HG02870 (cell line): ENCODE measurements around the gene SERPINB3.
"Not testable (repeated sequence)": the region's sequence is repeated elsewhere in the genome, so short reads cannot be mapped to it uniquely, and the experiment has no call there.

ENCODE experiments used
- ATAC-seq: cut with Tn5 transposase; IDR thresholded peaks from one replicate; pipeline ENCODE4 v1.9.1; 2021; ENCODE audit warnings: mild to moderate bottlenecking, moderate library complexity; ENCODE audit not compliant: unreplicated experiment

The SERPINB3 gene

GRCh38 chr18:63648241-63648640, 13.5 kb downstream of the SERPINB3 start:
- ATAC-seq = no peak

- no peak for ATAC-seq
These were observed 14.8 kb downstream of the SERPINB3 start for GRCh38 chr18:63646936-63647335.

- not testable (repeated sequence) for ATAC-seq
These were observed 17.0 kb downstream of the SERPINB3 start for GRCh38 chr18:63644694-63645093.

- not testable (repeated sequence) for ATAC-seq
These were observed 17.6 kb downstream of the SERPINB3 start, which contains the start of gene SERPINB4 for GRCh38 chr18:63644142-63644541. SERPINB4 (minus strand) TSS chr18:63644256; CDS start chr18:63643577, 679 bp downstream.

GRCh38 chr18:63642668-63643356, 18.9 kb downstream of the SERPINB3 start:
- ATAC-seq = not testable (repeated sequence)

- not testable (repeated sequence) for ATAC-seq
These were observed 20.5 kb downstream of the SERPINB3 start for GRCh38 chr18:63641157-63641680.

GRCh38 chr18:63637703-63638102, 24.0 kb downstream of the SERPINB3 start:
- no peak for ATAC-seq

- no peak for ATAC-seq
These were observed 33.9 kb downstream of the SERPINB3 start for GRCh38 chr18:63627819-63628218.

- ATAC-seq = no peak
These were observed 35.3 kb downstream of the SERPINB3 start for GRCh38 chr18:63626431-63626830.

- ATAC-seq = no peak
These were observed 36.8 kb downstream of the SERPINB3 start for GRCh38 chr18:63624863-63625262.

GRCh38 chr18:63619661-63620060, 42.0 kb downstream of the SERPINB3 start:
- ATAC-seq = no peak

- ATAC-seq = no peak
These were observed 43.8 kb downstream of the SERPINB3 start for GRCh38 chr18:63617915-63618234.

- ATAC-seq = peak; percentile 90
These were observed 44.4 kb downstream of the SERPINB3 start for GRCh38 chr18:63617049-63617914.

GRCh38 chr18:63613420-63613819, 48.3 kb downstream of the SERPINB3 start:
- ATAC-seq = no peak

- no peak for ATAC-seq
These were observed 55.2 kb downstream of the SERPINB3 start for GRCh38 chr18:63606526-63606925.
